Left colon (tissue), 2 donors: ENCODE measurements around the gene MGAT3. TPM values are rescaled to one million over a fixed set of nuclear protein-coding genes. Genes with fewer than 3 reads are reported as not detected.
A peak's percentile ranks its signal among the peaks of the same experiment; 100 is the strongest.

Source experiments
- ATAC-seq: fragments of 200-7000 bp; cut with Tn5 transposase; one replicate; pipeline ENCODE4 v1.9.1; 2020; ENCODE audit warnings: mild to moderate bottlenecking, moderate library complexity
- DNase-seq, 2 donors: peaks; one replicate each; pipeline ENCODE4 v3.0.0-alpha.2; 2020
- intact Hi-C, 2 donors: fragments of 100-400 bp; cut with DNase I in 1 of 2; cut with micrococcal nuclease in 1 of 2; formaldehyde crosslinking; loops; one replicate each; pipeline versions ENCODE4 v1.11.2 to v1.14.0; 2022; cut with DNase I, micrococcal nuclease
- total RNA-seq, 2 donors: library from RNA; stranded (reverse); fragmentation: NEBNext Ultra II Directional; extraction: Animal tissue kit (Norgen Biotek cat#: 25700); gene quantifications; one replicate each; pipeline ENCODE4 v1.2.1, GENCODE V29; 2021
- donor health status: DM: no; HTN: no; CAD: no.
- donor health status: DM: yes; HTN: yes; CAD: no.

The MGAT3 gene
- total RNA-seq, 2 donors from 2014 or later = 5.6 to 10.7 TPM

DNA sequence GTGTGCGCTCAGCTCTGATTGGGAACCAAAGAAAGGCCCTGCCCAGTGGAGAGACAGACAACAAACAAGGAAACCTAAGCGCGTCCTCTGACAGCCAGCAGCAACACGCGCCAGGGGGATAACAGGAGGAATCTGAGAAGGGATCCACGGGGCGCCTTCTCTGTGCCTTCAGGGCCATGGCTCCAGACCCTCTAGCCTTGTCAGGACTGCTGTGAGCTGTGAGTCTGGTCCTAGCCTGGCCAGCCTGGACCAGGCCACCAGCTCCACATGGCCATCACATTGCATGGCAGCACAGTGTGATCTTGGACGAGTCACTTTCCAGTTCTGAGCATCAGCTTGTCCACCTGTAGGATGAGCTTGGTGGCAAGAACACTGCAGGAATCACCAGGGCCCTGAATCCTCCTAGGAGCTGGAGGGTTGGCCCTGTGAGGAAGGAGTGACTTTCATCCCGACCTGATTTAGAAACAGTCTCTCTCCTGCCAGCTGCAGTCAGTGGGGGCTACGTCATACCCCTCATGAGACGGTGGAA lies 11.8 kb upstream of the MGAT3 start:
- ATAC-seq = no peak

DNA sequence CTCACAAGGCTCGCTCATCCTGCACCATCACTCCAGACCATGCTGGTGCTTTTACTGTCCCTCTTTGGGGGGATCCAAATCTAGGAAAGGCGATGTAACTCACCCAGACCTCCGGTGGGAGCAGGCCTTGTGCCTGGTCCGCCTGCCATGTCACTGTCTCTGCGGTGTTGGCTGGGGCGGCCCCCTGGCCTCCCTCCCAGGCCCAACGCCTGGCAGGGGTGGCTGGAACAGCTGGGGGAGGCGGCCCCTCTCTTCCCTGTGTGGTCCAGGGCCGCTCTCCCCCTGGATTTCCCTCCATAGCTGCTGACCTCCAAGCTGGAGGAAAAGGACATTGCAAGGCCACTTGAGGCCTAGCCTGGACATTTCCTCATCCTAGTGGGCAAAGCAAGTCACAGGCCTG lies 11.1 kb upstream of the MGAT3 start:
- ATAC-seq = no peak
- no peak for DNase-seq
- intact Hi-C loops = no loop called here

More for the DNA sequence above, 11.8 kb upstream of the MGAT3 start:
- no peak for DNase-seq
- intact Hi-C loops = no loop called here

DNA sequence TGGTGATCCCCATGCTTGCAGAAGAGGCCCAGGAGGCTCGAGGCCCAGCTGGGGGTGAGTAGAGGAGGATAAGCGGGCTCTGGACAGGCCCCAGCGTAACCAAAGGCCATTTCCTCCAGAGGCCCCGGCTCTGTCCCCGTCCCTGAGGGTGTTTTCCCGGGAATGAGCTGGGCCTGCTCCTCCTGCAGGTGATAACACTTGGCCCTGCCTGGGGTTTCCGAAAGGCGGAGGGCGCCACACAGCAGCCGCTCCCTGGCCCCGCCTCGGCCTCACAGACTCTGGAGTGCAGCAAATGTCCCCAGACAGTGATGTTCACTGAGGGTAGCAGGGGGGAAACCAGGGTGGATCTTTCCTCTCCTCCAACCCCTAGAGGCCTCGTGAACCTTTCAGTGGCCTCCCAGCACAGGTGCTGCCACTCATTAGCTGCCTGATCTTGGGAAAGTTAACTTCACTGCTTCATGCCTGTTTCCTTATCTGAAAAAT lies 10.5 kb upstream of the MGAT3 start:
- ATAC-seq (peak; percentile 75), DNase-seq (peak in 1 of 2 donors; percentile 53)
- intact Hi-C loops = no loop called here

DNA sequence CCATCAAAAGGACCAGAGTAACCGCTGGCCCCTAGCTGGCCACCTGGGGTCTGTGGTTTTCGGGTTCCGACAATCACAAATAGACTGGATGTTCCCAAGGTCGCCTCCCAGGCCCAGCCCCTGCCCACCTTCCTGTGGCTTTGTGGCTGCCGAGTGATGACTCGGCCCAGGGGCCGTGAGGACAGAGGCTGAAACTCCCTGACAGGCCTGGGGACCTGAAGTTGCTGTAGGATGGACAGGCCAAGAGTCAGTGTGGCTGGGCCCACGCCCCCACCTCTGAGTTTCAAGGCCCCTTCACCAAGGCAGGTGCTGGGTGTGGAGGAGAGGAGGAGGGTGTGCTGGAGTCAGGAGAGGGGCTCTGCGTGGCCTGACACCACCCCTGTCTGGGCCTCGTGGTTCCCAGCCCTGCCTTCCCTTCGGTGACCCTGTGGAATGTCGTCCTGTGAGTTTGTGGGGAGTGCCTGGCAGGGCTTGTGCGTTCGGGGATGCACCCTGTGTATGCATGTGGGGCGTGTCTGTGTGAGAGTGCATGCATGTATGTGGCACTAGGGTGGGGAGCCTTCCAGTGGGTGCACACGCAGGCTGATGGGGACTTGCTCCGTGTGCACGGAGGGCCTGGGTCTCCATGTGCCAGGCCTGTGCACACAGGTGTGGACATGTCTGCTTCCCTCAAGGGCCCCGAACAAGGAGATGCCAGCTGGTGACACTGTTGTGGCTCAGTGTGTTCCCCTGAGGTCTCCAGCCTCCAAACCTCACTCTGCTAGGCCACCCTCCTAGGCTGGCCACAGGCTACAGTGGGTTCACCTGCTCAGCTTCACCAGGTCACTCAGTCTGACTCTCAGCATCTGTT lies 8.4 kb upstream of the MGAT3 start:
- ATAC-seq = peak; percentile 35
- intact Hi-C loops = no loop called here
- no peak for DNase-seq

DNA sequence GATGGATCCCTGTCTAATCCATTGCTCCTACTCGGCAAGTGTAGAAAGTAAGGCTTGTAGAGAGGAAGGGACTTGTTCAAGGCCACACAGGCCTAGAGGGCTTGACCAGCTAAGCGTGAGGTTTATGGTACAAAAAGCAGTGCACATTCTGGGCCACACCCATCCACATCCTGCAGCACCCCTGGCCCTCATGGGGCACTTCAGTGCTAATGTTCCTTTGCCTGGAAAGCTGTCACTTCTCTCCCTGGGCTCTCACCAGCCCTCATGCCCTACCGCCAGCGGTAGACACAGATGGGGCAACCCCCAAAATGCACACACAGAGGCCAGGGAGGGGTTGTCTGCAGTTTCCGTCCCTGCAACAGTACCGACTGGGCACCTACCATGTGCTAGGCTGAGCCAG lies 7.1 kb upstream of the MGAT3 start:
- DNase-seq (no peak), ATAC-seq (no peak)
- intact Hi-C loops = no loop called here

DNA sequence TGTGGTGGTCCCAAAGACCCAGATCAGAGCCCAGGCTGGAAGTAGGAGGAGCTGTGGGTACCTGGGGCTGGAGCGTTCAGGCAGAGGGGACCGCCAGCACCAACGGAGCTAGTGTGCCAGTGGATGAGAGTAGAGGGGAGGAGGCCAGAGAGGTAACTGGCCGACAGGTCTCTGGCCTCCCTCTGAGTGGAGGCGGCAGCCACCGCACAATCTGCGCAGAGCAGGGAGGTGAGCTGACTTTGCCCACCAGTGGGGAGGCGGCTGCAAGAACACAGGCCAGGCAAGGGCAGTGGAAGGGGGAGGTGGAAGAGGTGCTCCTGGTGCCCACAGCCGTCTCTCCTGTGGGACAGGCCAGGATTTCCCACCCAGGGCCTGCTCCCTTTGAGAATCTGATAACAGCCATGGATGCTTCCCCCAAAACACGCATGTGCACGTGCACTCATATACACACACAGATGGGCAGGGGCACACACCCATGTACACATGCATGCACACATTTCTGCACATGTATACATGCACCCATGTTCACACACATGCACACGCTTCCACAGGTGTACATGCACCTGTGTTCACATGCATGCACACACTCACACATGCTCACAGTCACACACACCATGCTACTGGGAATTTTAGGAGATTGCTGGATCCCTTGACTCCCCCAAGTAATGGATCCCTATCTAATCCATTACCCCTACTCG lies 6.4 kb upstream of the MGAT3 start:
- no peak for ATAC-seq
- intact Hi-C loops = no loop called here
- no peak for DNase-seq

DNA sequence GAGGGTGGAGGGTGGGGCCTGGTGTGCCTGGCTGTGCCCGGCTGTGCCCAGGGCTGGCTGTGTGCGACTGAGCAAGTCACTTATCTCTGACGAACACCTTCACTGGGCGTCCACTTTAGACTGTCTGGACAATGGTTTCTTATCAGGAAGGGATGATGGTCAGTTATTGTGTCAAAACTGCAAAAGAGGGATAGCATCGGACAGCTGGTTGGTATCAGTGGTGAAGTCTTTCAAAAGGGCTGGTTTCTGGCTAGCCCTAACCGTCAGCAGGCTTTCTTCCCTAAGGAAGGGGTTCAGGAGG lies 4.1 kb upstream of the MGAT3 start:
- DNase-seq (no peak), ATAC-seq (no peak)
- intact Hi-C loops = no loop called here

DNA sequence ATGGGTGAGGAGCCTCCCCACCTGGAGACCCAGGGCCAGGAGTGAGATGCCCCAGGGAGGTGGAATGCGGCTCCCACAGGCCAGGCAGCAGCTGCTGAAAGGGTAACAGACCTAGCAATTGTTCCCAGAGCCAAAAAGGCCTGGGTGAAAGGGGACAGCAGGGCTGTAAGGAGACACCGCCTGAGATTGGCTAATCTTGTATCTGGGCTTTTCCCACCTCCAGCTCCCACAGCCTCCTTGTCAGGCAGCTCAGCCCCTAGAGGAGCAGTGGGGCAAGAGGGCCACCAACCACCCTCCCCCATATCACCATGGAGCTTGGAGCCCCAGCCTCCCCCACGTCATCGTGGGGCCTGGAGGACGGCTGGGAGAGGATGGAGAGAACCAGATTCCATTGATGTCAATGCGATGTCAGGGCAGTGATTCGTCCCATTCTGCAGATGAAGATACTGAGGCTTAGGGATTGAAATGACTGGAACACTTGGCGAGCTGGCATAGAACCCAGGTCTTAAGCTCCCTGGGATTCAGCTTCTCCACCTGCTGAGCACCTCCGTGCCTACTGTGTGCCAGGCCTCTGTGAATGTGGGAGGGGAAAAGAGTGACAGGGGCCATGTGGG lies 2.9 kb upstream of the MGAT3 start:
- ATAC-seq (no peak), DNase-seq (no peak)
- intact Hi-C loops = no loop called here

DNA sequence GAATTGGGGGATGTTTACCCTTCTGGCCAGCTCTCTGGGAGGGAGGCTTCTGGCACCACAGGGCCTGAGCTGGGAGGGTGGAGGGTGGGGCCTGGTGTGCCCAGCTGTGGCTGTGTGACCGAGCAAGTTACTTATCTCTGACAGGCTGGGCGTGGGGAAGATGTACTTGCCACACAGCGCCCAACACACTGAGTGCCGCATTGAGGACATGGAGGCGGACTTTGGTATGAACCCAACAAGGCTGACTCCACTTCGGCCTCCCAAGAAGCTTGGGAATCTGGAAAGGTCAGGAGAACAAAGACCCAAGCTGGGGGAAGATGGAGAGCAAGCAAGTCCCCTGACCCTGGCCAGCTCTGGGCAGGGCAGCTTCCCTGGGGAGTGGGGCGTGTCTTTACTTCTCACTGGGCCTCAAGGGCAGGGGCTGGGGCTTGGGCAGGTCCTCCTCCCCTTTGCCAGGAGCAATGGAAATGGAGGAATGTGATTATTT lies 2.4 kb upstream of the MGAT3 start:
- ATAC-seq = peak; percentile 88

DNA sequence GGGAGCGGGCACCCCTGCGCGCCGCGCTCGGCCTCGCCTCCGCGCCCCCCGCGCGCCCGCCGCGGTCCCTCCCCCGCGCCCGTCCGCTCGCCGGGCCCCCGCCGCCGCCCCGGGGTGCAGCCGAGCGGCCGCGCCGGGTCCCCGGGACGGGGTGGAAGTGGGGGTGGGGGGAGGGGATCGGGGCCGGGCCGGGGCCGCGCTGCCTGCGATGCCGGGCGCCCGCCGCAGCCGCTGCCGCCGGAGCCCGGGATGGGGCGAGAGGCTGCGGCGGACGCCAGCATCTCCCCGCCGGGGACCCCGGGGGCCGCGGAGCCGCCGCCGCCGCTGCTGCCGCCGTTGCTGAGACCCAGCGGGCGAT lies 365 bp downstream of the MGAT3 start:
- ATAC-seq (no peak), DNase-seq (no peak)
- intact Hi-C loops = no loop called here

More for the DNA sequence above, 2.4 kb upstream of the MGAT3 start:
- no peak for DNase-seq
- intact Hi-C loops = no loop called here

DNA sequence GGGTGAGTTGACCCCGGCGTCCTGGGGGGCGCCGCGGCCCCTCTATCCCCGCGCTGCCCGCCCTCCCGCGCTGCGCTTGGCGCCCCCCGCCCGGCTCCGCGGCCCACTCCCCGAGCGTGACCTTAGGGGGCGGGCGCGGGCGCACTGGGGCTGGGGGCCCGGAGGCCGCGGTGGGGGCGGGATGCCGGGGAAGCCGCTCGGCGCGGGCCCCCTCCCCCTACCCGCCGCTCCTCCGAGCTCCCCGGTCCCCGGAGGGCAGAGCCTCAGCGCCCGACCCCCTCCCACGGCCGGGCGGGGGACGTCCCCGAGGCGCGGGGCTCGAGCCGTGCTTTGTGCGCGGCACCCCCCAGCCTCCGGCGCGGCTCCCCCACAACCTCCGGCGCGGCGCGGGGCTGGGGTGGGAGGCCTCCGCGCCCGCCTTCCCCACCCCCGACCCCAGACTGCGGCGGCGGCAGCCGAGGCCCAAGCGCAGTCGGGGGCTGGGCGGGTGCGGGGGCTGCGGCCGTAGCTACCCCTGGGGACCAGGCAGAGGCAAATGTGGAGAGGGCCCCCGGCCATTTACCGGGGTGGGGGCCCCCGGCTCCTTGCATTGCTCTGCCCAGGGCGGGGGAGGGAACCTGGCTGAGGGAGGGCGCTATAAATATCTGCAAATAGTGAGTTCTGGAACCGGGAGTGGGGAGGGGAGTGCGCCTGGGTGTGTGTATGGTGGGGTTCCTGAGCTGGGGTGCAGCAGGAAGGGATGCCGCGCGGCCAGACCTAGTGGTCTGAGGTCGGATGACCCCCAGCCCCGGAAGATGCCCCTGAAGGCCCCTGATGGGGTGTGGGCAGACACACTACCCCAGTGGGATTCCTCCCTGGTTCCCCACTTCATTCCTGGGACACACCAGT lies 988 bp downstream of the MGAT3 start:
- DNase-seq (no peak), ATAC-seq (no peak)
- intact Hi-C loops = no loop called here

DNA sequence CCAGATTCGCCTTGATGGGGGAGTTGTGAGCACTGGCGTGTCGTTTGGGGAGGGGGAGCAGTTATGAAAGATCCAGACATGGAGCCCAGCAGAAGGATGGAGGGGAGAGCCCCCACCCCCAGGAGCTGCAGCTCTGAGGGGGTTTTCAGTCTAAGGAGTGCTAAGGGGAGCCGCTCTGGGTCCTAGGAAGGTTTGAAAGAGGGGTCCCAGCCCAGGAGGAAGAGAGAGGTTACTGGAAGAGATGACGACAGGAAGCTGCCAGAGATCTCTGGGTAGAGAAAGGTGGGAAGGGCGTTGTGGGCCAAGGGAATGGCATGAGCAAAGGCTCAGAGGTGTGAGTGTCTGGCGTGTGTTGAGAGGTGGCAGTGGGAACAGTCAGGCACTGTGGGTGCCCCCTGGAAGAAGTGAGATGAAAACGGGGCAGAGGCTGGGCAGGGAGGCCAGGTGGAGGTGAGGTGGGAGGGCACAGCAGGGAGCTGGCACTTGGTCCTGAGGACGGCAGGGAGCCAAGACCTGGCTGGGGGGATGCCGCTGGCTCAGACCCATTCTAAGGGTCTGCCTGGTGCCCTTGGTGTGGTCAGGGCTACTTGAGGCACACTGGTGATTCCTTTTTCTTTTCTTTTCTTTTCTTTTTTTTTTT lies 1.8 kb downstream of the MGAT3 start:
- intact Hi-C loops = no loop called here
- DNase-seq (no peak), ATAC-seq (no peak)

DNA sequence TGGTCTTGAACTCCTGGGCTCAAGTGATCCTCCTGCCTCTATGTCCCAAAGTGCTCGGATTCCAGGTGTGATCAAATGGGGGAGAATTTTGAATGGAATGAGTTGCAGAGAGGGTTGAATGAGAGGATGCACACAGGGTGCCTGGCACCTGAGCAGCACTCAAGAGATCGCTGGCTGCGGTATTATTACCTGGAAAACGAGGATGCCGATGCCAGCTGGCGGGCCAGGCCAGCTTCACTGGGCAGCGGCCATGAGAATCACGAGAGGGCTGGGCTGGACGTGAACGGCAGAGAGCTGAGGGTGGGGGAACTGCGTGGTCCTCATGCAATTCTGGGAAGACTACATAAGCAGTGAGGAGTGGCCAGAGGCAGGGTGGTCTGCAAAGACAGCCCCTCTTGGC lies 2.9 kb downstream of the MGAT3 start:
- intact Hi-C loops = no loop called here
- no peak for ATAC-seq

DNA sequence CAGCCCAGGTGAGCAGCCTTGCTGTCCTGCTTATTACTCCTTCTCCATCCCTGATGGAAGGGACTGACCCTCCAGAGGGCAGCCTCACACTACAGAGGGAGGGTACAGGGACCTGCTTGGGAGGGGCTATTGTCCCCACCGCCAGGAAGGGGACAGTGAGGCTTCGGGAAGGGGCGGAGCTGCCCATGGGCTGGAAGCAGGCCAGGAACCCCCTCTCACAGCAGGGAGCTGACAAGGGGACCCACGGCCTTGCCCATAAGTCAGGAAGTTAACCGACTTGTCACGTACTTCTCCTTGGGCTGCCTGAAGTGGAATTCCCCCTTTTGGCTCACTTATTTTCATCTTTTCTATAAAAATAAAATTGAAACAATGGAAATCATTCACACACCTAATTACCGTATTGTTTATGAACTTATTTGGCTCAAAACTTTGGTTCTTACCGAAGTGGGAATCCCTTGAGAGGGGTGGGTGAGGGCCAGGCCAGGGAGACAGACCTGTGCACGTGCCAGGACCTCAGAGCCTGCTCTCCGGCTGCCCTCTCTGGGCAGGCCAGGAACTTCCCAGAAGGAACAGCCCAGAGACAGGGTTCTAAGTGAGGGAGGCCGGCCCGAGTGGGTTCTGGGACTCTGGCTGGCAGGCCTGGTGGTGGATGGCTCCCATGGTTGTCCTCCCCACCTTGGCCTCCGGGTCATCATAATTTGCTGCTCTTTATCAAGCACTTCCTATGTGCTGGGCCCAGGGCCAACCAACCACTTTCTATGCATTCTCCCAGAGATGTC lies 5.8 kb downstream of the MGAT3 start:
- ATAC-seq = no peak
- intact Hi-C loops = no loop called here
- no peak for DNase-seq

More for the DNA sequence above, 2.9 kb downstream of the MGAT3 start:
- DNase-seq = no peak

DNA sequence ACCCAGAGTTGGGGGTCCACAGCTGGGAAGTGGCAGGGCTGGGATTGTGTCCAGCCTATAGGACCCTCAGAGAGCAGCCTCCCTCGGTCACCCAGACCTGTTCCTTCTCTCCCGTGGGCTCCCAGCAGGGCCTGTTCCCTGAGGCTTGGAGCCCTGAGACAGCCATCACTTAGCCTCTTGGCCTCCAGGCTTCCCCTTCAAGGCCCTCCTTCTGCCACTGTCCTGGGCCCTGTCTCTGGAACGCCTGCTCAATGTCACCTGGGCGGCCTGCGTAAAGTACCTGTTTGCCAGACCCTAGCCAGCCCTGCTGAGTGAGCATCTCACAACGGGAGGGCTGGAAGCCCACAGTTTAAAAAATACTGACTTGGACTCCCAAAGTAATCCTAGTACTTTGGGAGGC lies 6.5 kb downstream of the MGAT3 start:
- intact Hi-C loops = no loop called here
- ATAC-seq (no peak), DNase-seq (no peak)

DNA sequence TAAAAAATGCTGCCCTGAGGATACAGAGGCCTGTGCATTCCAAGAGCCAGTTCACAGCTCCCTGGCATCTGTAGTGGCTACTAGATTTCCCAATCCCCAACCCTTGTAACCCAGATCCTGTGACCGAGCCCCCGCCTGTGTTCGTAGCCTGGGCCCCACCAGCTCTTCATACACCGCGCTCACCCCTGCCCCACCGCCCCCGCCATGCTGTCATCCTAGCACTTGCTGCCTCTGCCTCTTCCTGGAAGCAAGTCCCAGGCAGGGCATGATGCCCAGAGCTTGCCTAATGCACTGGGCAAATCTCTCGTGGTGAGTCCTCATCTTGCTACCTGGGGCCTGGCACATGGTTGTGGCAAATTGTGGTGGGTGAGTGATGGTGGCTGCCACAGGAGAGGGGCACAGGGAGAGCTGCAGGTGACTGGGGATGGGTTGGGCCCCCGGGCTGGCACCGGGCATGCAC lies 7.1 kb downstream of the MGAT3 start:
- ATAC-seq (no peak), DNase-seq (no peak)
- intact Hi-C loops = no loop called here

DNA sequence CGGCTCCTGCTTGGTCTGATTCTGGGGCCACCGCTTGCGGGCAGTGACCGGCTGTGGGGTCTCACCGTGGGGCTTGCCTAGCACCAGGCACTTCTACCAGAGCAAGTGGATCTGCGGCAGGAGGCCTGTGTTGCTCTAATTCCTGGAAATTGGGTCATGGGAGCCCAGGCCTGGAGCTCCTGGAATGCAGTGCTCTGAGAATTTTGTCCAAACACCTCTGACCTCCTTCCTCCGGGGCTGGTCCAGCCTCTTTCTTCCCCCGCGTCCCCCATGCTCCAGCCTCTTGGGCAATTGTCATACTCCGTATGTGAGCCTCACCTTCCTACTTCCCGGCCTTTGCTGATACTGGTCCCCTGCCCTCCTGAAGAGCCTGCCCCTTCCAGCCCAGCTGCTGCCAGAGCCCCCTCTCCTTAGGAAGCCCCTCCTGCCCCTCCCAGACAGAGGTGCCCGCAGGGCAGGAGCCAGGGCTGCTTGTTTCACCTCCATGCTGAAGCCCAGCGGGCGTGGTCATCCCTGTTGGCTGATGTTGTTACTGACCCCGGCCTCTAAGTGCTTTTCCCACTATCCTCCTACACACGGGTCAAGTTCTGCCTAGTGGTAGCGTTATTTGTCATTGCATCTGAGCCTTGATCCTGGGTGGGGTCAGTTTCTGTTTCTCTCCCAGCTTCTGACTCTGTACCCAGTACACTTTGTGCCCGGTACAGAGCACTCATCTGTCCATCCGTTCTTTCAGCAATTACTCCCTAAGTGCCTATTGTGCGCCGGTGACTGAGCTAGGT lies 9.6 kb downstream of the MGAT3 start:
- ATAC-seq = peak; percentile 67
- intact Hi-C loops = no loop called here

More for the DNA sequence above, 9.6 kb downstream of the MGAT3 start:
- DNase-seq = no peak
